Measurements from ENCODE around the gene CNIH1. TPM values are rescaled to one million over a fixed set of nuclear protein-coding genes. Genes with fewer than 3 reads are reported as not detected.

The CNIH1 gene
- 100 to 1,000 TPM; 103 to 105 TPM for total RNA-seq
- long read RNA-seq, full-length matches to known transcripts: 86 of 92 reads
- long read RNA-seq, partial matches to known transcripts: 0 of 92 reads
- long read RNA-seq, other reads (novel, unspliced or antisense): 6 of 92 reads

DNA sequence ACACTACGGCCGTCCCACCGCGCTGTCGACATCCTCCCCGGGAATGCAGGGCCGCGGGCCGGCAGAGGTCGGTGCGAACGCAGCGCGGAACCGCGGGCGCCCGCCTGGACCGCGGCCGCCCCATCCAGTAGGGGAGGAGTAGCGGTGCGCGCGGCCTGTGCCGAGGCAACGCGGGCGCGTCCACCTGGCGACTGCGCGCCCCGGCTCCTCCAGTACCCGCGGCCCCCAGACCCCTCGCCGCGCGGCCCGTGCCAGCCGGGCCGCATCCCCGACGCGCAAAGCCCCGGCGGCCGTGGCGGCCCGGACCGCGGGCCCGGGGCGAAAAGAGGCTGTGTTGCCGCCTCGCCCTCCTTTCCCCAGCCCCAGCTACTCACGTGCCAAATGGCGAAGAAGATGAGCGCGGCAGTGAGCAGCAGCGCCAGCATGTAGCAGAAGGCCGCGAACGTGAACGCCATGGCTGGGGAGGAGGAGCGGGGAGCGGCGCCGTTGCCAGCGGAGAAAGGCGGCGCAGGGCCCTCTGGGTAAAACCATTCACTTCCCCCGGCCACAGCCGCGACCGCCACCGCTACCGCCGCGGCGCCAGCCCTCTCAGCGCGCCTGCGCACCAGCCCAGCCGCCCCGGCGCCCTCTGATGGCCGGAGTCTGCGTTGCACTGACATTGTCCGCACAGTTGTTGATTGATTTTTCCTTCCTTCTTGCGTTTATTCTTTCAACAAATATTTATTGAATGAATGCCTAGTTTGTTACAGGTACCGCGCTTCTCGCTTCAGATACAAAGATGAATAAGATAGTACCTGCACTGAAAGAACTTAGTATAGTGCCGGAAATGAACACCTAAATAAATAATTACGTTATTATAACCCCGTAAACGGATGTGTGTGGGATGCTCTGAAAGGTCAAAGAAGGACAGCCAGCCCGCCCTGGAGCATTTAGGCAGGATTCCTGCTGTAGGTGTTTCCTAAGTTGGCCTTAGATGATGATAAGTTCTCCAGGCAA is at the start of gene CNIH1:
TSS of gene CNIH1 (minus strand) at position 502 of the 996 bp plus-strand sequence. CDS start at position 455, 47 bp downstream.
- intact Hi-C loops (cut with DNase I, micrococcal nuclease): no loop called here
- peak; percentile 90 to 95 for DNase-seq
- peak; percentile 96 for ATAC-seq

- no peak for ATAC-seq
- DNase-seq: no peak
- intact Hi-C loops (cut with DNase I, micrococcal nuclease): no loop called here
Observed at GRCh38 chr14:54490445-54491175, 49.4 kb upstream of the CNIH1 start.

- intact Hi-C loops (cut with DNase I, micrococcal nuclease): no loop called here
- ATAC-seq: no peak
- no peak for DNase-seq
Observed at GRCh38 chr14:54489731-54490444, 48.7 kb upstream of the CNIH1 start.

DNA sequence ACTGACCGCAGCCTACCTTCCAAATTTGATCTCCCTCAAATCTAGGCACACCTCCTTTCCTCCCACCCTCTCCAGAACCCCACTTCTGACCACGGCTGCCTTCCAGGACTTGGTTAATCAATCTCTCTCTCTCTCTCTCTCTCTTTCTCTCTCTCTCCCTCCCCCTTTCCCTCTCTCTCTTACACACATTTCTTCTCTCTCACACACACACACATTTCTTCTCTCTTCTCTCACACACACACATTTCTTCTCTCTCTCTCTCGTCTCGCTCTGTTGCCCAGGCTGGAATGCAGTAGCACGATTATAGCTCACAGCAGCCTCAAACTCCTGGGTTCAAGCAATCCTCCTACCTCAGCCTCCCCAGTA is 48.1 kb upstream of the CNIH1 start:
- no peak for ATAC-seq
- DNase-seq: no peak
- intact Hi-C loops (cut with DNase I, micrococcal nuclease): no loop called here

GRCh38 chr14:54488646-54489317 is 47.6 kb upstream of the CNIH1 start, which contains the start of gene GMFB:
Gene GMFB, minus strand, starts transcription at chr14:54488980. Its CDS starts 53 bp downstream, at chr14:54488927.
- peak; percentile 92 to 95 for DNase-seq
- intact Hi-C loops (cut with DNase I, micrococcal nuclease): no loop called here
- peak; percentile 89 for ATAC-seq

GRCh38 chr14:54488318-54488645 is 47.1 kb upstream of the CNIH1 start:
- ATAC-seq (peak; percentile 23), DNase-seq (no peak)
- intact Hi-C loops (cut with DNase I, micrococcal nuclease): no loop called here

DNA sequence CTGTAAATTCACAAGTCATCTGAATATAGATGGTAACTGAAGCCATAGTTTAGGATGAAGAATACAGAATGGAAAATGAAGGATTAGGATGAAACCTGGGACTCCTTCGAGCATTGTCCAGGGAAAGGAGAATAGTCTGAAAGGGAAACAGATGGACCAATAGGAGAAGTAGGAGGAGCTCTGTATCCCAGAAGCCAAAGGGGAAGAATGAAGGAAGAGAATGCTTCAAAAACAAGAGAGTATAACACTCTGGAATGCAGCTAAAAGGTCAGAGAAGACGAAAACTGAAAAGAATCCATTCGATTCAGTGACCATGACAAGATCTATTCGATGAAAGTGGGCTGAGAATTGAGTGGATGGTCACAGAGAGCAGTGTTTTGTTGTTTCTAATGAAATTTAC is 46.6 kb upstream of the CNIH1 start:
- ATAC-seq (peak; percentile 46), DNase-seq (no peak)
- intact Hi-C loops (cut with DNase I, micrococcal nuclease): no loop called here

GRCh38 chr14:54486685-54487084 is 45.5 kb upstream of the CNIH1 start:
- DNase-seq: no peak
- no peak for ATAC-seq
- intact Hi-C loops (cut with DNase I, micrococcal nuclease): no loop called here

DNA sequence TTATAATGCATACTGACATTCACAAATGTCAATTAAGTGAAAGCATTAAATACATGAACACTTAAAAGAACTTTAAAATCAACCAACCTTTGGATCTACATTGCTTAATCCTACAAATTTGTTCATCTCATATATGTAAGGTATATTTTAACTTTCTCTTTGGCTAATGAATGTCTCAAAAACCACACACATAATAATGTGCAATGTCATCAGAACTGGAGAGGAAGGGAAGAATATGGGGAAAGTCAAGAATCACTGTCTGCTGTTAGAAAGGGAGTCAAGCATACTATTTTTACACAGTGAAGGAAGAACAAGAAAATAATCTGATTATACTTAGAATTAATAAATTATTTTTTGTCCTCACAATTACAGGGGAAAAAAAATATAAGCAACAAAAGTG is 42.7 kb upstream of the CNIH1 start:
- intact Hi-C loops (cut with DNase I, micrococcal nuclease): no loop called here
- no peak for ATAC-seq
- no peak for DNase-seq

DNA sequence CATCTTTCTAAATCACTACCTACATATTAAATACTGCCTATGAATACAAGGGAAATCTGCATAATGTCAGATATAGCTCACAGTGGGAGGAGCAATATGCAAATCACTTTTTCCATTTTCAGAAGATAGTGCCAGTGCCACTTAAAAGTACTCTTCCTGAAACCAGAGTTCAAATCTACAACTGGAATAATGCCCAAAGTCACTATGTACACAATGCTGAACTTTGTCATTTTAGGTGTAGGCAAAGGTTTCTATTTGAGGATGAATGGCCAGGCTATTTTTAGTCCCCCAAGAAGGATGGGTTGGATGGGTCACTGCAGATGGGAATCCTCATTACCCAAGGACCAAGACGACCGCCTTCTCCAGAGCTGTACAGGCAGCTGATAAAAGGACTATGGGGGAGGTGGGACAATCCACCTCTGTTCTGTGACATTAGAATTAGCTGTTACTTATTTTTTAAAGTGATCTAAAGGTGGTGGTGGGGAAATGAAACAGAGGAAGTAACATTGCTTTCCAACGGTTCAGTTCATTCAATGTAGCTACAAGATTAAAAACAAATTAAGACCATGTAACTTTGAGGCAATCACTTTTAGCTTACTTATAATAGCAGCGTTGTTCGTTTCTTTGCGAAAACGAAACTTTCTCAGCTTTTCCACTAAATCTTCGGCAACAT is 42.0 kb upstream of the CNIH1 start:
- intact Hi-C loops (cut with DNase I, micrococcal nuclease): no loop called here

DNA sequence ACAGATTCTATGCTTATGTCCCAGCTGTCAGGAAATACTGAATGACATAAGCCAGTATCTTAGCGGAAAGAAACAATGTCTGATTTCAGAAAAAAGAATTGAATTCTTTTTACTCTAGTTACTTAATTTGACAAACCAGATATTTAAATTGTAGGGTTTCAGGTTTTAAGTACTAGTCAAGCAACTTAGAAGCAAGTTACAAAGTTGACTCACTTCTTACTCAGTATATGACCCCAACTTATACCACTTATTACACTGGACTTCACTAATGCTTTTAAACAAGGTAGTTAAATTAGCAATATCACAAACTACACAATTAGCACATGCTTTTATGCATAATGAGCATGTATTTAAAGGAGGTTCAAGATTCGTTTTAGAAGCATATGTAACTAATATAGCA is 40.5 kb upstream of the CNIH1 start:
- intact Hi-C loops (cut with DNase I, micrococcal nuclease): no loop called here
- no peak for ATAC-seq
- DNase-seq: no peak

More for the DNA sequence above, 42.0 kb upstream of the CNIH1 start:
- DNase-seq (no peak), ATAC-seq (peak; percentile 82)

- DNase-seq: no peak
- ATAC-seq: no peak
- intact Hi-C loops (cut with DNase I, micrococcal nuclease): no loop called here
Observed at GRCh38 chr14:54480830-54481562, 39.8 kb upstream of the CNIH1 start.

GRCh38 chr14:54478636-54479215 is 37.6 kb upstream of the CNIH1 start:
- ATAC-seq: no peak
- intact Hi-C loops (cut with DNase I, micrococcal nuclease): no loop called here

GRCh38 chr14:54475911-54476310 is 34.7 kb upstream of the CNIH1 start:
- DNase-seq (no peak), ATAC-seq (no peak)
- intact Hi-C loops (cut with DNase I, micrococcal nuclease): no loop called here

More at GRCh38 chr14:54478636-54479215, 37.6 kb upstream of the CNIH1 start:
- DNase-seq: no peak

DNA sequence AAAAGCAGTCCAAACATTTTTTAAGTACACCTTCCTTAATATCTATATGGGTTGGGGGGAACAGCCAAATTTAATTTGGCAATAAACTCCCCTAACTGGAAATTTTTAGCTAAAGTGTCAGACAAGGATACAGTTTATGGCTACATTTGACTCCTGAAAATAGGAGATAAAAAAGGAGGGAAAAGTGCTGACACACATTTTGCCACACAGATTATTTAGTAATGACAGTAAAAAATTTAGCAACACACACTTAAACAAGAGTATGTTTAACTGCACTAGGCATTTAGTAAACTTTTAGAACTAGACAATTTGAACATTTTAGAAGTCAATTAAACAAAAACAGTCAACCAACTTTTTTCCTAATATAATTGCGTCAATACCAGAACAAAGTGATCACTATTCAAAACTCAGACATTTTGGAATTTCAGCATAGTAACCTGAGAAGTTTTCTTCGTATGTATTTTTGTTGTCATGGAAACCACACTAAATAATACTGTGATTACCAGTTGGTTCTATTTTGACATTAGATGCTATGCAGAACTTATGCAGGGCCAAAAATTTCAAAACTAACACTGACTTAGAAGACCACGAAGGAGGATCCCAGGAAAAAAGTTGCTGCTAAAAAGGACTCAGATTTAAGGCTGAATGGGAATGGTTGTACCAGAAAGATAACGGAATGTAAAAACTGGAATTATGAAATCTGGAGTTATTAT is 34.2 kb upstream of the CNIH1 start:
- no peak for DNase-seq
- ATAC-seq: no peak
- intact Hi-C loops (cut with DNase I, micrococcal nuclease): no loop called here

DNA sequence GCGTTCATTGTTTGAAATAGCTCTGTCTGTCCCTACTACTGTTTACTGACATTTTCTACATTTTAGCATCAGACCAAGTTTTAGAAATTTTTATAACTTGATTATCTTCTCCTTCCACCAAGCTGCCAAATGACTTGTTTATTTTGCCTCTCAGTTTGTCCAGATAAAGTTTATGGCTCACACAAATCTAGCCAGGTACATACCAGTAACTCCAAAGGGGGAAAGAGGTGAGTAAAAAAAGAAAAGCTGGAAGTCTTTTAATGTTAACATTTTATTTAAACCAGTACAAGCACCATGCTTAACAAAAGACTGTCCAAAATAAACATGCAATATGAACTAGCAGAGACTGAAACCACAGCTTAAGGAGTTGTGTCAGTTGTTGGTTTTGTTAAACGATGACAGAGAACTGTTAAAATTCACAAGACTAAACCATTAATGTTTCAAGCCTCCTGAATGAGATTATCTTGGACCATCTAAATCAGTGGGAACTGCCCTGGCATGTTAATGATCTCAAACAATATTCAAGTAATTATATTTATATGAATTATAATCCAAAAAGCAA is 33.1 kb upstream of the CNIH1 start:
- ATAC-seq: peak; percentile 60
- DNase-seq: no peak
- intact Hi-C loops (cut with DNase I, micrococcal nuclease): no loop called here

Data from left colon (tissue), 2 donors.